GM12892 (cell line): Measurements from ENCODE around the gene GET4.

ENCODE experiments used
- POLR2A ChIP-seq: IDR thresholded peaks from 2 replicates; pipeline ENCODE4 v1.6.1; 2011; ENCODE audit warnings: low read depth, low read length, control low read depth
- POLR2AphosphoS5 ChIP-seq: IDR thresholded peaks from 2 replicates; pipeline ENCODE4 v1.6.1; 2011; ENCODE audit warnings: low read depth, low read length, control low read depth

DNA sequence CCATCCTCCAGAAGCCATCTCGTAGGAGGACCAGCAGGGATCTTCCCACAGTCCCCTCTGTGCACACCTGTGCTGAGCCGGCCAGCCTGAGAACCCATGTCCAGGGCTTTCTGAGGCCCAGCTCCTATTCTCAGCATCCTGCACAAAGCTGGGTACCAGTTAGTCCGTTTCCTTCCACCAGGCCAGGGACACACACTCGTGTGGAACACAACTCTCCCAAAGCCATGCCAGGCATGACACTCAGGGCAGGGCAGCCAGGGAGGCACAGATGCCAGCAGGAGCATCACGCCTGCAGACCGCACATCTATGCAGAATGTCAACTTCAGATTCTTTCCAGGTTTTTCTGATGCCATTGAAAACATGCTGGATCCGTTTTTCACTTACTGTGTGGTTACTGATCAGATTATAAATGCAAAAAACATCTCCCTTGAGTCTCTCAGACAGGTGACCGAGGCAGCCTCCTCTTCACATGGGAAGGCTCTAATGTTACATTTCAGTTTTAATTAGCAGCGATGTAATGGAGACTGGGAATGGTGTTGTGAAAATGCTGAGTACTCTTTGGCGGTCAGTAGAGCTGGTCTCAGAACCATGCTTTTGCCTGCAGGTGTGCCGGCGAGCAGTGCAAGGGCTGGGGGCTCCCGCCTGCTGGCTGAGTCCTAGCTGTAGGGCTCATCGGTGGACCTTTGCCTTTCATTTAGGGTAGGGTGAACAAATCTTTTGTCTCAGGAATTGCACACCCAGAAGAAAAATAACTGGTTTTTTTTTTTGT, 47.4 kb upstream of the GET4 start:
- TF ChIP-seq POLR2A (no peak), POLR2AphosphoS5 (no peak)
